ENCODE data around the gene CLCN7. TPM values are rescaled to one million over a fixed set of nuclear protein-coding genes. Genes with fewer than 3 reads are reported as not detected.

The CLCN7 gene
- polyA plus RNA-seq, 2 donors, result 18.7 to 33.1 TPM

GRCh38 chr16:1429012-1429411 lies 45.8 kb downstream of the CLCN7 start:
- 79 to 80% methylated on average over 11 of the region's 11 CpGs for WGBS, 2 donors

GRCh38 chr16:1428511-1428910 lies 46.3 kb downstream of the CLCN7 start:
- no peak overlapping the region for H3K27ac ChIP-seq (ENCODE audit: low read depth in 2 of 2, low read length in 1 of 2)
- no peaks in the 10 kb centered on the region for H3K27me3 ChIP-seq (ENCODE audit: control insufficient read depth in 1 of 2, insufficient read depth in 2 of 2, low read length in 2 of 2)
- H3K4me3 ChIP-seq (ENCODE audit: low read depth in 1 of 2, low read length in 2 of 2), result no peak overlapping the region
- no peaks in the 10 kb centered on the region for H3K9me3 ChIP-seq (ENCODE audit: control insufficient read depth in 2 of 2, insufficient read depth in 1 of 2, low read depth in 1 of 2, low read length in 1 of 2)
- WGBS, 2 donors, result 23 to 38% methylated on average over 15 to 21 of the region's 21 CpGs
- H3K4me1 ChIP-seq (ENCODE audit: control insufficient read depth in 2 of 2, insufficient read depth in 2 of 2, low read length in 1 of 2), result no peaks in the 10 kb centered on the region
- H3K36me3 ChIP-seq (ENCODE audit: control insufficient read depth in 2 of 2, insufficient read depth in 2 of 2, low read length in 1 of 2), result no peaks in the 10 kb centered on the region

More at GRCh38 chr16:1429012-1429411, 45.8 kb downstream of the CLCN7 start:
- Histone ChIP-seq H3K36me3 (ENCODE audit: control insufficient read depth in 2 of 2, insufficient read depth in 2 of 2, low read length in 1 of 2) (no peaks in the 10 kb centered on the region), H3K9me3 (ENCODE audit: control insufficient read depth in 2 of 2, insufficient read depth in 1 of 2, low read depth in 1 of 2, low read length in 1 of 2) (no peaks in the 10 kb centered on the region), H3K4me1 (ENCODE audit: control insufficient read depth in 2 of 2, insufficient read depth in 2 of 2, low read length in 1 of 2) (no peaks in the 10 kb centered on the region), H3K4me3 (ENCODE audit: low read depth in 1 of 2, low read length in 2 of 2) (no peak overlapping the region), H3K27ac (ENCODE audit: low read depth in 2 of 2, low read length in 1 of 2) (no peak overlapping the region), H3K27me3 (ENCODE audit: control insufficient read depth in 1 of 2, insufficient read depth in 2 of 2, low read length in 2 of 2) (no peaks in the 10 kb centered on the region)

GRCh38 chr16:1427473-1428461 lies 47.1 kb downstream of the CLCN7 start:
- 80 to 85% methylated on average over 50 to 53 of the region's 53 CpGs for WGBS, 2 donors
- H3K4me1 ChIP-seq (ENCODE audit: control insufficient read depth in 2 of 2, insufficient read depth in 2 of 2, low read length in 1 of 2), result no peaks in the 10 kb centered on the region
- H3K27ac ChIP-seq (ENCODE audit: low read depth in 2 of 2, low read length in 1 of 2), result no peak overlapping the region
- no peaks in the 10 kb centered on the region for H3K9me3 ChIP-seq (ENCODE audit: control insufficient read depth in 2 of 2, insufficient read depth in 1 of 2, low read depth in 1 of 2, low read length in 1 of 2)
- H3K36me3 ChIP-seq (ENCODE audit: control insufficient read depth in 2 of 2, insufficient read depth in 2 of 2, low read length in 1 of 2), result no peaks in the 10 kb centered on the region
- H3K4me3 ChIP-seq (ENCODE audit: low read depth in 1 of 2, low read length in 2 of 2), result no peak overlapping the region
- H3K27me3 ChIP-seq (ENCODE audit: control insufficient read depth in 1 of 2, insufficient read depth in 2 of 2, low read length in 2 of 2), result no peaks in the 10 kb centered on the region

GRCh38 chr16:1426734-1427471 lies 47.9 kb downstream of the CLCN7 start:
- H3K36me3 ChIP-seq (ENCODE audit: control insufficient read depth in 2 of 2, insufficient read depth in 2 of 2, low read length in 1 of 2), result no peaks in the 10 kb centered on the region
- 78 to 79% methylated on average over 38 to 42 of the region's 42 CpGs for WGBS, 2 donors
- no peaks in the 10 kb centered on the region for H3K4me1 ChIP-seq (ENCODE audit: control insufficient read depth in 2 of 2, insufficient read depth in 2 of 2, low read length in 1 of 2)
- no peaks in the 10 kb centered on the region for H3K27me3 ChIP-seq (ENCODE audit: control insufficient read depth in 1 of 2, insufficient read depth in 2 of 2, low read length in 2 of 2)
- no peaks in the 10 kb centered on the region for H3K9me3 ChIP-seq (ENCODE audit: control insufficient read depth in 2 of 2, insufficient read depth in 1 of 2, low read depth in 1 of 2, low read length in 1 of 2)
- no peak overlapping the region for H3K4me3 ChIP-seq (ENCODE audit: low read depth in 1 of 2, low read length in 2 of 2)
- H3K27ac ChIP-seq (ENCODE audit: low read depth in 2 of 2, low read length in 1 of 2), result no peak overlapping the region

DNA sequence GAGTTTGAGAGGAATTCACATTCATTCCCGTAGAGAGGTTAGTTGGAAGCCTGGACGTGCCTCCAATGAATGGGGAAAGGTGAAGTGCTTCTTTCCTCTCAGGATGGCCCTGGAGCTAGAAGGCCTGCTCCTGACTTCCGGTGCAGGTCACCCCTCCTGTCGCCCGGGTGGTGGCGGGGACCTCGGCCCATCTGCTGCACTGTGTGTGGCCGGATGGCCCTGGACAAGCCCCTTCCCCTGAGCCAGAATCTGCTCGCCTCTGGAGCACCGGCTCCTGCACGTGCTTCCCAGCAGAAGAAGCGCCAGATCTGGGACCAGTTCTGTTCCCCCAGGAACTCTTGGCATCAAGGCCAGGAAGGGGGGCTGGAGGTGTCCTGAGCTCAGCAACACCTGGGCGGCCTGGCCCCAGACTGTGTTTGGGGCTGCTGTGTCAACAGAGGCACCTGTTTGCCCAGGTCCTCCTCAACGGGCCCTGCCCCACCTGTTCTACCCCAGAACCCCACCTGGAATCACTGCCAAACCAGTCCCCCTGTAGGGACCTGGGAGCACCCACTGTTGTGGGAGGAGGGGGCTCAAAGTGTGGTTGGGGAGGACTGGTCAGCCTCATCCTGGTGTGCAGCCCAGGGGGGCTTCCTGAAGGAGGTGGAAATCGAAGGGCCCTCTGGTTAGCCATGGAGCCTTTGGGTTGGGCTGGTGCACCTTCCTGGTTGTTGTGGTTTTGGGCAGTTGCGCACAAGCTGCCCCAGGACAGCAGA lies 49.0 kb downstream of the CLCN7 start:
- Histone ChIP-seq H3K9me3 (ENCODE audit: control insufficient read depth in 2 of 2, insufficient read depth in 1 of 2, low read depth in 1 of 2, low read length in 1 of 2) (no peaks in the 10 kb centered on the region), H3K27ac (ENCODE audit: low read depth in 2 of 2, low read length in 1 of 2) (no peak overlapping the region), H3K27me3 (ENCODE audit: control insufficient read depth in 1 of 2, insufficient read depth in 2 of 2, low read length in 2 of 2) (no peaks in the 10 kb centered on the region), H3K36me3 (ENCODE audit: control insufficient read depth in 2 of 2, insufficient read depth in 2 of 2, low read length in 1 of 2) (no peaks in the 10 kb centered on the region), H3K4me3 (ENCODE audit: low read depth in 1 of 2, low read length in 2 of 2) (no peak overlapping the region), H3K4me1 (ENCODE audit: control insufficient read depth in 2 of 2, insufficient read depth in 2 of 2, low read length in 1 of 2) (no peaks in the 10 kb centered on the region)
- WGBS, 2 donors, result 80 to 85% methylated on average over 16 of the region's 16 CpGs

GRCh38 chr16:1424028-1424427 lies 50.8 kb downstream of the CLCN7 start:
- no peak overlapping the region for H3K27ac ChIP-seq (ENCODE audit: low read depth in 2 of 2, low read length in 1 of 2)
- H3K9me3 ChIP-seq (ENCODE audit: control insufficient read depth in 2 of 2, insufficient read depth in 1 of 2, low read depth in 1 of 2, low read length in 1 of 2), result no peaks in the 10 kb centered on the region
- peaks cover 3 to 4% of the 10 kb centered on the region in 2 donors for H3K4me1 ChIP-seq (ENCODE audit: control insufficient read depth in 2 of 2, insufficient read depth in 2 of 2, low read length in 1 of 2)
- no peaks in the 10 kb centered on the region for H3K36me3 ChIP-seq (ENCODE audit: control insufficient read depth in 2 of 2, insufficient read depth in 2 of 2, low read length in 1 of 2)
- no peaks in the 10 kb centered on the region for H3K27me3 ChIP-seq (ENCODE audit: control insufficient read depth in 1 of 2, insufficient read depth in 2 of 2, low read length in 2 of 2)
- WGBS, 2 donors, result 91 to 92% methylated on average over 12 of the region's 12 CpGs
- H3K4me3 ChIP-seq (ENCODE audit: low read depth in 1 of 2, low read length in 2 of 2), result no peak overlapping the region

- peaks cover 3 to 4% of the 10 kb centered on the region in 2 donors for H3K4me1 ChIP-seq (ENCODE audit: control insufficient read depth in 2 of 2, insufficient read depth in 2 of 2, low read length in 1 of 2)
- no peaks in the 10 kb centered on the region for H3K36me3 ChIP-seq (ENCODE audit: control insufficient read depth in 2 of 2, insufficient read depth in 2 of 2, low read length in 1 of 2)
- peak overlapping the region; percentile 52 to 72 for H3K27ac ChIP-seq (ENCODE audit: low read depth in 2 of 2, low read length in 1 of 2)
- 75% methylated on average over 10 of the region's 10 CpGs for WGBS, 2 donors
- H3K9me3 ChIP-seq (ENCODE audit: control insufficient read depth in 2 of 2, insufficient read depth in 1 of 2, low read depth in 1 of 2, low read length in 1 of 2), result no peaks in the 10 kb centered on the region
- H3K27me3 ChIP-seq (ENCODE audit: control insufficient read depth in 1 of 2, insufficient read depth in 2 of 2, low read length in 2 of 2), result no peaks in the 10 kb centered on the region
- no peak overlapping the region for H3K4me3 ChIP-seq (ENCODE audit: low read depth in 1 of 2, low read length in 2 of 2)
These were observed 52.8 kb downstream of the CLCN7 start for GRCh38 chr16:1422076-1422475.

GRCh38 chr16:1420111-1420539 lies 54.7 kb downstream of the CLCN7 start:
- H3K4me1 ChIP-seq (ENCODE audit: control insufficient read depth in 2 of 2, insufficient read depth in 2 of 2, low read length in 1 of 2), result peaks cover 3 to 4% of the 10 kb centered on the region in 2 donors
- H3K4me3 ChIP-seq (ENCODE audit: low read depth in 1 of 2, low read length in 2 of 2), result peak overlapping the region; percentile 87 to 98
- no peaks in the 10 kb centered on the region for H3K27me3 ChIP-seq (ENCODE audit: control insufficient read depth in 1 of 2, insufficient read depth in 2 of 2, low read length in 2 of 2)
- no peaks in the 10 kb centered on the region for H3K36me3 ChIP-seq (ENCODE audit: control insufficient read depth in 2 of 2, insufficient read depth in 2 of 2, low read length in 1 of 2)
- H3K9me3 ChIP-seq (ENCODE audit: control insufficient read depth in 2 of 2, insufficient read depth in 1 of 2, low read depth in 1 of 2, low read length in 1 of 2), result no peaks in the 10 kb centered on the region
- 1% methylated on average over 22 of the region's 22 CpGs for WGBS, 2 donors
- peak overlapping the region; percentile 78 to 88 for H3K27ac ChIP-seq (ENCODE audit: low read depth in 2 of 2, low read length in 1 of 2)

GRCh38 chr16:1416521-1416941 lies 58.3 kb downstream of the CLCN7 start:
- peak overlapping the region; percentile 61 to 71 for H3K27ac ChIP-seq (ENCODE audit: low read depth in 2 of 2, low read length in 1 of 2)
- H3K36me3 ChIP-seq (ENCODE audit: control insufficient read depth in 2 of 2, insufficient read depth in 2 of 2, low read length in 1 of 2), result no peaks in the 10 kb centered on the region
- no peak overlapping the region for H3K4me3 ChIP-seq (ENCODE audit: low read depth in 1 of 2, low read length in 2 of 2)
- WGBS, 2 donors, result 49 to 67% methylated on average over 3 of the region's 3 CpGs
- no peaks in the 10 kb centered on the region for H3K27me3 ChIP-seq (ENCODE audit: control insufficient read depth in 1 of 2, insufficient read depth in 2 of 2, low read length in 2 of 2)
- H3K9me3 ChIP-seq (ENCODE audit: control insufficient read depth in 2 of 2, insufficient read depth in 1 of 2, low read depth in 1 of 2, low read length in 1 of 2), result no peaks in the 10 kb centered on the region
- peaks cover 6 to 10% of the 10 kb centered on the region in 2 donors for H3K4me1 ChIP-seq (ENCODE audit: control insufficient read depth in 2 of 2, insufficient read depth in 2 of 2, low read length in 1 of 2)
